Measurements from ENCODE around the gene C6orf47.

- TF ChIP-seq POLR2A (IDR thresholded peaks at IDR 0.05; ENCODE audit: low read depth, low read length) (no peak), POLR2AphosphoS5 (IDR thresholded peaks at IDR 0.05; ENCODE audit: low read depth, low read length) (peak; percentile 22; the same call in 1 of the 2 replicates)
Observed at GRCh38 chr6:31639043-31639442, 21.5 kb downstream of the C6orf47 start.
